Thymus (tissue), 11 donors: ENCODE data around the gene GAL3ST2. TPM values are rescaled to one million over a fixed set of nuclear protein-coding genes. Genes with fewer than 3 reads are reported as not detected.

Source experiments
- DNase-seq, 9 donors: peaks; one replicate each; pipeline ENCODE4 v3.0.0-alpha.2; 2013; ENCODE audit warnings: low spot score in 9 of 9, low read depth in 6 of 9, missing footprints in 1 of 9
- H3K27ac ChIP-seq, 2 donors: one replicate each; pipeline ENCODE4 v1.5.1; 2013; ENCODE audit warnings: control low read depth in 1 of 2, low read depth in 1 of 2, low read length in 1 of 2, mild to moderate bottlenecking in 1 of 2, moderate library complexity in 1 of 2
- H3K27me3 ChIP-seq, 2 donors: one replicate each; pipeline ENCODE4 v1.5.1; 2013; ENCODE audit warnings: low read length in 1 of 2; ENCODE audit not compliant: control insufficient read depth in 2 of 2, insufficient read depth in 1 of 2
- H3K36me3 ChIP-seq, 2 donors: one replicate each; pipeline ENCODE4 v1.5.1; 2013; ENCODE audit warnings: low read length in 1 of 2, mild to moderate bottlenecking in 1 of 2, moderate library complexity in 1 of 2; ENCODE audit not compliant: control insufficient read depth in 2 of 2, insufficient read depth in 2 of 2
- H3K4me1 ChIP-seq, 2 donors: one replicate each; pipeline ENCODE4 v1.5.1; 2013; ENCODE audit warnings: low read length in 2 of 2; ENCODE audit not compliant: control insufficient read depth in 2 of 2, insufficient read depth in 2 of 2
- H3K4me3 ChIP-seq, 2 donors: one replicate each; pipeline ENCODE4 v1.5.1; 2013; ENCODE audit warnings: low read length in 2 of 2, control low read depth in 1 of 2, mild to moderate bottlenecking in 1 of 2
- H3K9me3 ChIP-seq, 2 donors: one replicate each; pipeline ENCODE4 v1.5.1; 2013; ENCODE audit warnings: low read length in 1 of 2, mild to moderate bottlenecking in 1 of 2; ENCODE audit not compliant: control insufficient read depth in 2 of 2, insufficient read depth in 1 of 2
- WGBS: extraction: QIAGEN DNeasy Blood & Tissue Kit; methylation state at CpG from one replicate; pipeline ENCODE4 v1.1.7; 2013; 5-methylcytosine and 5-hydroxymethylcytosine counted together
- polyA plus RNA-seq: library from polyadenylated mRNA; stranded (reverse); fragments of 200-250 nt; gene quantifications from one replicate; pipeline ENCODE4 v1.2.3, GENCODE V29; 2013
- total RNA-seq: library from RNA; stranded (reverse); fragments of 120-200 nt; gene quantifications from one replicate; pipeline ENCODE4 v1.2.4, GENCODE V29; 2013
- donor health status: healthy.

The GAL3ST2 gene
- total and polyA plus RNA-seq, 2 donors, result 0.02 to 0.09 TPM

DNA sequence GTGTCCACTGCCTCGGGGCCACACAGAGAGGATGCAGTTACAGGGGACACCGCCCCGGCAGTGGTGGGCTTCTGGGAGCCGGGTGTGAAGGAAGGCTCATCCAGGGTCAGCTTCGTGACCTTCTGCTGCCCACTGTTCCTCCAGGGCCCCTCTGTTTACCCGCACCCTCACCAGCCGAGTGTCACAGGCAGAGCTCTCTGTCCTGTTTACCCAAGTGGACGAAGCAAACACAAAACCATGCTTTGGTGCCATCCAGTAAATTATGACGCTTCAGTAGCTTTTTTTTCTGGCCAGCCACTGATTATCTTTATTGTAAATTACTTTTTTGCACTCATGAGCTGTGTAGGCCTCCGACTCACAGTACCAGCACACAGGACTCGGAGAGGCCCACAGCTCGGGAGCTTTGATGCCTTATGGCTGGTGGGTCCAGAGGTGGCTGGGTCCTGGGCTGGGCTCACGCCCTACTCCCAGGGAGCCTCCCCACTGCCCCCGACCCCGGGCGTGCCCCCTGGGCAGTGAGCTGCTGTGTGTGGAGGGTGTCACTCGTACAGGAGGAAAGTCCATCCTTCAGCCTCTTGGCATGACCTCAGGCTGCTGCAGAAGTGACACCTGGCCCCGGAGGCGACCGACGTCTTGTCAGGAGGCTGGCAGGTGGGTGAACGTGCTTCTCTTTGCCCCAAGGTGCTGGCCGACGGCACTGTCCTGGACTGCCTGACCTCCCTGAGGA lies 32.4 kb upstream of the GAL3ST2 start:
- Histone ChIP-seq H3K4me1 (peaks cover 3 to 11% of the 10 kb centered on the region in 2 donors), H3K9me3 (no peaks in the 10 kb centered on the region), H3K36me3 (peaks cover 33 to 48% of the 10 kb centered on the region in 2 donors), H3K27me3 (no peaks in the 10 kb centered on the region), H3K27ac (no peak overlapping the region), H3K4me3 (no peak overlapping the region)
- 98% methylated on average over 24 of the region's 24 CpGs for WGBS
- no peak for DNase-seq

DNA sequence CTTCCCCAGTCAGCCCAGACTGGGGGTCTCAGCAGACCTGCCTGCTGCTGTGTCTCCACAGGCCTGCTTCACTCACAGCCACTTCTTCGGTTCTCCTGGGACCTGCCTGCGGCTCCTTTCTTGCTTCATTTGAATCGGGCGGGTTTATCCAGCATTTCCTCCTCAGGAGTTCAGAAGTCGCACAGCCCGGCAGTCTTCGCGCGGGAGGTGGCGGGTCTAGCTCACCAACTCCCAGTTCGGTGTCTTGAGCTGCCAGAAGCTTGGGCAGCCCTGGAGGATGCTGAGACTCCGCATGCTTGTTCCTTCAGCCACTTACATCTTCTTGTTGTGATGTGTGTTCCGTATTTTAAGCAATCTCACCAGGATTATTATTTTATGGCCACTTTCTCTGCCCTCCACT lies 31.3 kb upstream of the GAL3ST2 start:
- H3K9me3 ChIP-seq, result no peaks in the 10 kb centered on the region
- H3K4me3 ChIP-seq, result no peak overlapping the region
- no peak overlapping the region for H3K27ac ChIP-seq
- peaks cover under 1 to 6% of the 10 kb centered on the region in 2 donors for H3K4me1 ChIP-seq
- 99% methylated on average over 13 of the region's 13 CpGs for WGBS
- peaks cover 36 to 50% of the 10 kb centered on the region in 2 donors for H3K36me3 ChIP-seq
- no peaks in the 10 kb centered on the region for H3K27me3 ChIP-seq
- DNase-seq, result no peak

DNA sequence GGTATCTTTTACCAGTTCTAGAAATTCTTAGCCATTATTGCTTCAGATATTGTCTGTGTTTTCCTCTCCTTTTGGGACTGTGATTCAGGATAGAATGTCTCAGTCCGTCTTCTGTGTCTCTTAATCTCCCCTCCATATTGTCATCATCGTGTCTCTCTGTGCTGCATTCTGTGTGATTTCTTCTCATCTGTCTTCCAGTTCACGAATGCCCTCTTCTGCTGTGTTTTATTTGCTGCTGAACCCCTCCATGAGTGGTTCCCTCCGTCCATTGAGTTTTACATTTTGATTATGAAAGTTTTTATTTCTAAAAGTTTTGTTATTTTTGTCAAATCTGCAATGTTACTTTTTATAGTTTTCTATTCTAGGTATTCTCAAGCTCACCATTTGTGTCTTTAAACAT lies 30.5 kb upstream of the GAL3ST2 start:
- Histone ChIP-seq H3K9me3 (no peaks in the 10 kb centered on the region), H3K4me1 (no peaks in the 10 kb centered on the region), H3K27ac (no peak overlapping the region), H3K27me3 (no peaks in the 10 kb centered on the region), H3K36me3 (peaks cover 37 to 50% of the 10 kb centered on the region in 2 donors), H3K4me3 (no peak overlapping the region)
- DNase-seq, result no peak
- WGBS, result 97% methylated on average over 4 of the region's 4 CpGs

DNA sequence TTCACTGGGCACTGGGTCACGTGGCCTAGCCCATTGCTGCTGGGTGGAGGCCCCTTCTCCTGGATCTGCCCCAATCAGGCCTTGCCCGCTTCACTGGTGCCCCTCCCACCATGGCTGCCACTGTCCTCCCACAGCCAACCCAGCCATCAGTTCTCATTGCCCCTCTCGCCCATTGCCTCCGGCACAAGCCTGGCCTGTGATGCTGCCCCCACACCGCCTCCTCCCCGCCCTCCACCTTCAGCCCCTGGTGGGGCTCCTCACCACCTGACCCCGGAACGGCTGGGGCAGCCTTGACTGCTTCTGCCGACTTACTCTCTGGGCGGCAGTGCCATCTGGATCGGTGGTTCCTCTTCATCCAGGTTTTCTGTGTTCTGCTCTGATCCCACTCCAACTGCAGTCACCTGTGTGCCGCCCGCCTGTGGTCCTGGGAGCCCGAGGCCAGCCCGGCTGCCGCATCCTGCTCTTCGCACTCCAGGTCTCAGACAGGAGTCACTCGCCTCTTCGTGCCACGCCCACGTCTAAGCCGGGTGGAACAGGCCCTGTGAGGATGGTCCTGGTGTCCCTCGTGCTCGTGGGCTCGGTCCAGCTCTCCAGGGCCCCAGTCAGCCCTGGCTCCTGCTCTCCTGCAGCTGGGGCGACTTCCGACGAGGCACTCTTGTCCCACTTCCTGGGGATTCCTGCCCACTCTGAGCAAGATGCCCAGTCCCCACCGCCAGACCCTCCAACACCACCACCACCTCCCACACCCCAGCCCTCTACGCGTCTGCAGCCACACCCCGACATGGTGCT lies 28.0 kb upstream of the GAL3ST2 start:
- H3K27me3 ChIP-seq, result no peaks in the 10 kb centered on the region
- peaks cover 39 to 52% of the 10 kb centered on the region in 2 donors for H3K36me3 ChIP-seq
- H3K27ac ChIP-seq, result no peak overlapping the region
- no peak overlapping the region for H3K4me3 ChIP-seq
- H3K4me1 ChIP-seq, result no peaks in the 10 kb centered on the region
- 97% methylated on average over 32 of the region's 32 CpGs for WGBS
- H3K9me3 ChIP-seq, result no peaks in the 10 kb centered on the region
- DNase-seq, result no peak

DNA sequence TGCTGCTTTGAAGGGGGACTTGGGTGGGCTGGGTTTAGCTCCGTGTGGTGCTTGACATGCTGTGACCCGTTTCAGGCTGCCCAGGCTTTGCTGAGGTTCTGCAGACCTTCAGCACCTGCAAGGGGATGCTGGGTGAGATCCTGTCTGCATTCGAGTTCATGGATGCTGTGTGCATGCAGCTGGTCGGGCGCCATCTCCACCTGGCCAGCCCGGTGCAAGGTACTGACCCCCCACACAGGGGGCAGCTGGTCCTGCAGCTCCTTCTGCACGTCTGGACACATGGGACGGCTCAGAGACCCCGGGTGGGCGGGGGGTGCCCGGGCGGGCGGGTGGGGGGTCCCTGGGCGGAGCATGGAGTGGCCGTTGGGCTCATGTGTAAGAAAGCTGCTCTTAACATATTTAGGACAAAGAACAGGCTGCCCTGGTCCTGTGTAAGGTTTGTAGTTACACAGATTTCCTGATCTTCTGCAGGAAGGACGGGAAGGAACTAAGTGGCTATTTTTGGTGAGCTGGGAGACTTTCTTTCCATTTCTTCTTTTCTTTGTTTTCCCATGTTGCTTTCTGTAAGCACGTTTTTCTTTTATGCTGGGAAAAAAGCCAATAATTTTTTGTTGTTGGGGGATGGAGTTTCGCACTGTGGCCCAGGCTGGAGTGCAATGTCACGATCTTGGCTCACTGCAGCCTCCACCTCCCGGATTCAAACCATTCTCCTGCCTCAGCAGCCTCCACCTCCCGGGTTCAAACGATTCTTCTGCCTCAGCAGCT lies 26.4 kb upstream of the GAL3ST2 start:
- Histone ChIP-seq H3K9me3 (no peaks in the 10 kb centered on the region), H3K4me3 (no peak overlapping the region), H3K27ac (no peak overlapping the region), H3K27me3 (no peaks in the 10 kb centered on the region), H3K36me3 (peaks cover 35 to 45% of the 10 kb centered on the region in 2 donors), H3K4me1 (no peaks in the 10 kb centered on the region)
- WGBS, result 92% methylated on average over 22 of the region's 22 CpGs
- DNase-seq, result no peak

DNA sequence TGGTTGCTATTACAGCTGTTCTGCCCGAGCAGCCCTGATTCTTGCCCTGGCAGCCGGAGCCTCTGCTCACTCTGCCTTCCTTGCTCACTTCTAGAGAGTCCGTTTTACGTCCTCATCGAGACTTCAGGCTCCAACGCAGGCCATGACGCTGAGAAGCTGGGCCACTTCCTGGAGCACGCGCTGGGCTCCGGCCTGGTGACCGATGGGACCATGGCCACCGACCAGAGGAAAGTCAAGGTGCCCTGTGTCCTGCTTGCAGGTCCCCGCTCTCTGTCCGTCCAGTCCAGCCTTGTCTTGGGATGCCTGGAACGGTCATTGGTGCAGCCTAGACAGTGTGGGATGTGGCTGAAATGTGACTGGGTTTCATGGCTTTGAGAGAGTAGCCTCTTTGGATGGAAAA lies 25.5 kb upstream of the GAL3ST2 start:
- Histone ChIP-seq H3K4me3 (no peak overlapping the region), H3K36me3 (peaks cover 35 to 45% of the 10 kb centered on the region in 2 donors), H3K27me3 (no peaks in the 10 kb centered on the region), H3K9me3 (no peaks in the 10 kb centered on the region), H3K4me1 (no peaks in the 10 kb centered on the region), H3K27ac (no peak overlapping the region)
- DNase-seq, result no peak
- 98% methylated on average over 15 of the region's 15 CpGs for WGBS

DNA sequence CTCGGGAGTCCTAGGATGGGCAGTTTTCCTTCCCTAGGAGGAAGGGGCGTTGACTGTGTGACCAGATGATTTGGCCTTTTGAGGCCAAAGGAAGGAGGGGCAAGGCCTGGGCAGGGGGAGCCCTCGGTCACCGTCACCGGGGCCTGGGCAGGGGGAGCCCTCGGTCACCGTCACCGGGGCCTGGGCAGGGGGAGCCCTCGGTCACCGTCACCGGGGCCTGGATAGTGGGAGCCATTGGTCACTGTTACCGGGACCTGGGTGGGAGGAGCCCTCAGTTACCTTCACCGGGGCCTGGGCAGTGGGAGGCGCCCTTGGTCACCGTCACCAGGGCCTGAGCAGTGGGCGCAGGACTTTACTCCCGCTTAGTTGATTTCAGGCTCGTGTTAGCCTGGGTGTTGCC lies 24.8 kb upstream of the GAL3ST2 start:
- H3K4me3 ChIP-seq, result no peak overlapping the region
- no peaks in the 10 kb centered on the region for H3K4me1 ChIP-seq
- no peak for DNase-seq
- H3K36me3 ChIP-seq, result peaks cover 39 to 51% of the 10 kb centered on the region in 2 donors
- H3K9me3 ChIP-seq, result no peaks in the 10 kb centered on the region
- 96% methylated on average over 18 of the region's 18 CpGs for WGBS
- no peaks in the 10 kb centered on the region for H3K27me3 ChIP-seq
- H3K27ac ChIP-seq, result no peak overlapping the region

DNA sequence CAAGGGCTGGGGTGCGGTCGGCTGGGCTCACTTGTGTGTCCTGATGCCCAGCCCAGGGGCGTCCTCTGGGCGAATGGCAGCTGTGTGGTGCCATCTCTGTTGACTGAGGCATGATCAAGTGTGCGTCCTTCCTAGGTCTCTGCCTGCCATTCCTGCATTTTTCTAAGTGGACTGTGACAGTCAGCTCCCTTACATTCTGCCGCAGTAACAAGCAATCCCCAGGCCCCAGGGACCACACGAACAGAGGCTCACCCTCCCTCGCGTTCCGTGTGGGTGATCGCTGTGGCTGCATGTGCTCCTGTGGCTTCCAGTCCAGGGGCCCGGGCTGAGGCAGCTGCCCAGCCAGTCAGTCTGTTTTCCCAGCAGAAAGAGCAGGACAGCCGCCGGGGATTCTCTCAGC lies 24.4 kb upstream of the GAL3ST2 start:
- H3K4me3 ChIP-seq, result no peak overlapping the region
- peaks cover 40 to 53% of the 10 kb centered on the region in 2 donors for H3K36me3 ChIP-seq
- H3K9me3 ChIP-seq, result no peaks in the 10 kb centered on the region
- 99% methylated on average over 14 of the region's 14 CpGs for WGBS
- H3K27me3 ChIP-seq, result no peaks in the 10 kb centered on the region
- no peak for DNase-seq
- H3K27ac ChIP-seq, result no peak overlapping the region
- no peaks in the 10 kb centered on the region for H3K4me1 ChIP-seq
